ENCODE results near the gene PHYH. TPM values are rescaled to one million over a fixed set of nuclear protein-coding genes. Genes with fewer than 3 reads are reported as not detected.

PHYH gene
- total and polyA plus RNA-seq, 2 donors from 2014 or later = 45.8 to 166 TPM

- intact Hi-C loops (cut with DNase I) = no loop called here
- Histone ChIP-seq H3K36me3 (ENCODE audit: control insufficient read depth in 2 of 3, insufficient read depth in 3 of 3, low read length in 3 of 3) (no peaks in the 10 kb centered on the region), H3K27ac (ENCODE audit: low read depth in 2 of 2, low read length in 2 of 2) (peak overlapping the region; percentile 86 to 88), H3K4me3 (ENCODE audit: low read length in 3 of 3) (no peak overlapping the region), H3K9me3 (ENCODE audit: control insufficient read depth in 2 of 3, insufficient read depth in 1 of 3, low read length in 3 of 3) (no peaks in the 10 kb centered on the region), H3K27me3 (ENCODE audit: control insufficient read depth, insufficient read depth, low read length) (no peaks in the 10 kb centered on the region), H3K4me1 (ENCODE audit: control insufficient read depth in 2 of 3, insufficient read depth in 2 of 3, low read depth in 1 of 3, low read length in 3 of 3) (peaks cover 0 to 11% (median 3%) of the 10 kb centered on the region in 3 donors), H3K9ac (ENCODE audit: low read length in 3 of 3) (no peak overlapping the region)
- DNase-seq (peak; percentile 87 to 95 (median 92)), FAIRE-seq (no peak)
- no peak for TF ChIP-seq CTCF (IDR thresholded peaks at IDR 0.05; ENCODE audit: borderline replicate concordance, extremely low read depth, insufficient read depth)
These were observed 47.8 kb upstream of the PHYH start for GRCh38 chr10:13347500-13348156.

GRCh38 chr10:13347043-13347499, 47.2 kb upstream of the PHYH start:
- FAIRE-seq = no peak
- H3K9me3 ChIP-seq (ENCODE audit: control insufficient read depth in 2 of 3, insufficient read depth in 1 of 3, low read length in 3 of 3) = no peaks in the 10 kb centered on the region
- H3K27me3 ChIP-seq (ENCODE audit: control insufficient read depth, insufficient read depth, low read length) = no peaks in the 10 kb centered on the region
- H3K27ac ChIP-seq (ENCODE audit: low read depth in 2 of 2, low read length in 2 of 2) = peak overlapping the region; percentile 86 to 88
- TF ChIP-seq CTCF (IDR thresholded peaks at IDR 0.05; ENCODE audit: borderline replicate concordance, extremely low read depth, insufficient read depth) = no peak
- peaks cover 0 to 11% (median 3%) of the 10 kb centered on the region in 3 donors for H3K4me1 ChIP-seq (ENCODE audit: control insufficient read depth in 2 of 3, insufficient read depth in 2 of 3, low read depth in 1 of 3, low read length in 3 of 3)
- no peaks in the 10 kb centered on the region for H3K36me3 ChIP-seq (ENCODE audit: control insufficient read depth in 2 of 3, insufficient read depth in 3 of 3, low read length in 3 of 3)
- peak overlapping the region; percentile 63 to 91 (median 63) for H3K9ac ChIP-seq (ENCODE audit: low read length in 3 of 3)
- intact Hi-C loops (cut with DNase I) = no loop called here
- peak; percentile 15 to 74 (median 56) for DNase-seq
- H3K4me3 ChIP-seq (ENCODE audit: low read length in 3 of 3) = peak overlapping the region; percentile 59 to 75 (median 74)

GRCh38 chr10:13346283-13347042, 46.6 kb upstream of the PHYH start:
- Histone ChIP-seq H3K27ac (ENCODE audit: low read depth in 2 of 2, low read length in 2 of 2) (peak overlapping the region; percentile 86 to 88), H3K4me3 (ENCODE audit: low read length in 3 of 3) (peak overlapping the region; percentile 59 to 75 (median 74)), H3K9ac (ENCODE audit: low read length in 3 of 3) (peak overlapping the region; percentile 63 to 91 (median 71)), H3K36me3 (ENCODE audit: control insufficient read depth in 2 of 3, insufficient read depth in 3 of 3, low read length in 3 of 3) (no peaks in the 10 kb centered on the region), H3K4me1 (ENCODE audit: control insufficient read depth in 2 of 3, insufficient read depth in 2 of 3, low read depth in 1 of 3, low read length in 3 of 3) (peaks cover 0 to 11% (median 3%) of the 10 kb centered on the region in 3 donors), H3K9me3 (ENCODE audit: control insufficient read depth in 2 of 3, insufficient read depth in 1 of 3, low read length in 3 of 3) (no peaks in the 10 kb centered on the region), H3K27me3 (ENCODE audit: control insufficient read depth, insufficient read depth, low read length) (no peaks in the 10 kb centered on the region)
- DNase-seq (peak in 4 of 5 donors; percentile 24 to 72 (median 54)), FAIRE-seq (no peak)
- no peak for TF ChIP-seq CTCF (IDR thresholded peaks at IDR 0.05; ENCODE audit: borderline replicate concordance, extremely low read depth, insufficient read depth)
- intact Hi-C loops (cut with DNase I) = no loop called here
